Measurements from ENCODE around the gene CARNS1. TPM values are rescaled to one million over a fixed set of nuclear protein-coding genes. Genes with fewer than 3 reads are reported as not detected.

CARNS1 gene
- total RNA-seq, 1 experiment from 2014 or later = 1.1 TPM

- Histone ChIP-seq H3K27me3 (ENCODE audit: insufficient read depth, low read length) (no peaks in the 10 kb centered on the region), H4K91ac (ENCODE audit: insufficient read length, low read depth, low read length) (no peak overlapping the region), H2BK120ac (ENCODE audit: low read depth, low read length, poor library complexity, severe bottlenecking) (no peak overlapping the region), H3K56ac (ENCODE audit: insufficient read length, low read depth, low read length) (no peak overlapping the region), H2BK15ac (ENCODE audit: low read depth, low read length) (no peak overlapping the region), H3K18ac (ENCODE audit: insufficient read length, low read depth, low read length) (no peak overlapping the region), H3K9me3 (ENCODE audit: control insufficient read depth, low read depth, low read length) (no peaks in the 10 kb centered on the region), H3K4me2 (ENCODE audit: insufficient read depth, insufficient read length, low read length) (no peak overlapping the region), H4K8ac (replicated peaks; ENCODE audit: insufficient read length, low read depth, low read length) (no peak overlapping the region), H3K27ac (ENCODE audit: insufficient read length, low read depth, low read length) (no peak overlapping the region), H3K23me2 (ENCODE audit: insufficient read length, low read depth, low read length, poor library complexity, severe bottlenecking) (no peaks in the 10 kb centered on the region), H3K9ac (ENCODE audit: extremely low read depth, insufficient read length, low read length) (no peak overlapping the region), H2AK5ac (ENCODE audit: insufficient read length, low read length) (no peak overlapping the region), H3K79me1 (ENCODE audit: insufficient read depth, low read depth, low read length, poor library complexity, severe bottlenecking) (no peaks in the 10 kb centered on the region), H3K23ac (ENCODE audit: insufficient read length, low read depth, low read length) (no peak overlapping the region), H3K79me2 (ENCODE audit: insufficient read depth, low read length) (no peaks in the 10 kb centered on the region), H2AFZ (ENCODE audit: low read length) (no peak overlapping the region), H2BK20ac (ENCODE audit: low read depth, low read length, poor library complexity, severe bottlenecking) (no peak overlapping the region), H3K4ac (ENCODE audit: low read depth, low read length) (no peak overlapping the region), H2BK12ac (ENCODE audit: insufficient read length, low read depth, low read length) (no peak overlapping the region), H2BK5ac (ENCODE audit: insufficient read length, low read length) (no peak overlapping the region), H4K5ac (ENCODE audit: insufficient read length, low read depth, low read length) (no peak overlapping the region), H3K14ac (ENCODE audit: insufficient read depth, low read length) (no peak overlapping the region), H3T11ph (ENCODE audit: low read length) (no peak overlapping the region), H4K20me1 (ENCODE audit: control insufficient read depth, insufficient read depth, insufficient read length) (no peaks in the 10 kb centered on the region), H3K4me1 (ENCODE audit: insufficient read depth, low read length) (no peaks in the 10 kb centered on the region)
- Mint-ChIP-seq H3K36me3 (ENCODE audit: insufficient read depth in 1 of 3, low read depth in 3 of 3) (no peaks in the 10 kb centered on the region), H3K27ac (no peak overlapping the region), H3K9me3 (no peaks in the 10 kb centered on the region; a peak in 1 of 5 replicates), H3K27me3 (ENCODE audit: low read depth) (peaks cover 46% of the 10 kb centered on the region), H3K4me3 (no peak overlapping the region), H3K4me1 (peaks cover 23 to 37% of the 10 kb centered on the region in 2 experiments)
- no peak for DNase-seq
- no CpG with 5 or more reads among the region's 9 CpGs for WGBS (ENCODE audit: extremely low coverage, insufficient read length, low lambda C conversion rate)
- TF ChIP-seq, protein P1, sequence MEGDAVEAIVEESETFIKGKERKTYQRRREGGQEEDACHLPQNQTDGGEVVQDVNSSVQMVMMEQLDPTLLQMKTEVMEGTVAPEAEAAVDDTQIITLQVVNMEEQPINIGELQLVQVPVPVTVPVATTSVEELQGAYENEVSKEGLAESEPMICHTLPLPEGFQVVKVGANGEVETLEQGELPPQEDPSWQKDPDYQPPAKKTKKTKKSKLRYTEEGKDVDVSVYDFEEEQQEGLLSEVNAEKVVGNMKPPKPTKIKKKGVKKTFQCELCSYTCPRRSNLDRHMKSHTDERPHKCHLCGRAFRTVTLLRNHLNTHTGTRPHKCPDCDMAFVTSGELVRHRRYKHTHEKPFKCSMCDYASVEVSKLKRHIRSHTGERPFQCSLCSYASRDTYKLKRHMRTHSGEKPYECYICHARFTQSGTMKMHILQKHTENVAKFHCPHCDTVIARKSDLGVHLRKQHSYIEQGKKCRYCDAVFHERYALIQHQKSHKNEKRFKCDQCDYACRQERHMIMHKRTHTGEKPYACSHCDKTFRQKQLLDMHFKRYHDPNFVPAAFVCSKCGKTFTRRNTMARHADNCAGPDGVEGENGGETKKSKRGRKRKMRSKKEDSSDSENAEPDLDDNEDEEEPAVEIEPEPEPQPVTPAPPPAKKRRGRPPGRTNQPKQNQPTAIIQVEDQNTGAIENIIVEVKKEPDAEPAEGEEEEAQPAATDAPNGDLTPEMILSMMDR (conservative IDR thresholded peaks at IDR 0.05) = no peak
These were observed 2.8 kb upstream of the CARNS1 start for GRCh38 chr11:67412495-67413179.
